ENCODE measurements around the gene PTPRE. TPM values are rescaled to one million over a fixed set of nuclear protein-coding genes. Genes with fewer than 3 reads are reported as not detected.

Gene PTPRE
- total RNA-seq, 1 experiment from 2014 or later: 6.8 TPM

DNA sequence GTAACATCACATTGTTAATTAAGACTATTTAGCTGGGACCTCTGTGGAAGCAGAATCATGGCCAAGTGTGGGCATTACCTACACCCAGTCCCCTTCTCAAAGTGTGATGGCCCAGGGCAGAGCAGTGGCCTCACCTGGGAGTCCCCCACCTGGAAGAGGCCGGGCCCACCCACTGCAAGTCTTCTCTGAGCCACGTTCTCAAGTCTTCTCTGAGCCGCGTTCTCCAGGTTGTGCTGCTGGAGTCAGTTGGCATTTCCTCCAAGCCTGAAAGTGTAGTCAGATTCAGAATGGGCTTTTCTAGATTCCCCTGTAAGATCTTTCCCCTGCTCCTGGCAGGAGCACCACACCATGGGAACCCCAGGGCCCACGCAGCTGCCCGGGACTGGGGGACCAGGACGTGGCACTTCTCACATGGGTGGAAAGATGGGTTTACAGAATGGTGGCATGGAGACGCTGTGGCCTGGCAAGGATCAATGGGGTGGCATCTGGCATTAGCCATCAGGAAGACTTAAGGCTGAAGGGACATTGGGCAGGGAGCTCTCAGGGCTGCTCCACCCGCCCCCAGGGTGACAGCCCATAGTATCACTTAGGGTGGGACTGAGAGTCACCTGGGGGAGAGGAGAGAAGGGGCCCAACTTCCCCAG, 151.3 kb downstream of the PTPRE start:
- no peak for DNase-seq (ENCODE audit: low read depth)

GRCh38 chr10:128058750-128059134, 151.8 kb downstream of the PTPRE start:
- DNase-seq (ENCODE audit: low read depth): no peak

DNA sequence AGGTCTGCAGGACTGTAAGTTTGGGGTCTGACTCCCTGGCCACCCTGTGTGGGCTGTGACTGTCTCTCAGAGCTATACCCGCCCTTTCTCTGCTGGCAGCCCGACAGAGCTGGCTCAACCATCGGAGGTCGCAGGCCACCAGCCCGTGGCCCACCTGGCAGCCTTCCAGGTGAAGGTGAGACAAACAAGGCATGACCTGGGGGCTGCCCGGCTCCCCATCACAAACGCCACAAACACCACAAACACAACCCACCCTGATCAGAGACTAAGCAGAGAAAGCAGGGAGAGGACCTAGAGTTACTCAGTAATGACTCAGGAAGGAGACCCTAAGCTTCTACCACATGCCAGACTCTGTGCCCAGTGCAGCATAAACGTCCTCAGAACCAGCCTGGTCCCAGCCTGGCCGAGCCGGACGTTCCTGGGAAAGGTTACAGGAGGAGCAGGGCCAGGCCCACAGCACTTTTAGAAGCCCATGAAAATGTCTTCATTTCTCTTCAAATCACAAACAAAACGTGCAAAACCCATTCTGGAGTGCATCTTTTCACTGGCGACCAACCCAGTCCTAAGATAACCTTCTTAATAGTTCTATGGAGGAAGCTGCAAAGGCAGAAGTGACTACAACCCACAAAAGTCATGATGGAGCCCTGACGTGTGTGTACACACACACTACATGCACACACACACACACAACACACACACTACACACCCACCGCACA, 152.5 kb downstream of the PTPRE start:
- DNase-seq (ENCODE audit: low read depth): no peak

DNA sequence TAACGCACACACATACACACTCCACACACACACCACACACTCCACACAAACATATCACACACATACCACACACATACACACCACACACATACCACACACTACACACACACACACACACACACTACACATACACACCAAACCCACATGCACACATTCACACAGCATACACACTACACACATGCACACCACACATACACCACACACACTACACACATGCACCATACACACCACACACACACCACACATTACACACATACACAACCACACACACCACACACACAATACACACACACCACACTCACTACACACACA, 153.0 kb downstream of the PTPRE start:
- no peak for DNase-seq (ENCODE audit: low read depth)

- no peak for DNase-seq (ENCODE audit: low read depth)
Observed at GRCh38 chr10:128060341-128061250, 153.7 kb downstream of the PTPRE start.

DNA sequence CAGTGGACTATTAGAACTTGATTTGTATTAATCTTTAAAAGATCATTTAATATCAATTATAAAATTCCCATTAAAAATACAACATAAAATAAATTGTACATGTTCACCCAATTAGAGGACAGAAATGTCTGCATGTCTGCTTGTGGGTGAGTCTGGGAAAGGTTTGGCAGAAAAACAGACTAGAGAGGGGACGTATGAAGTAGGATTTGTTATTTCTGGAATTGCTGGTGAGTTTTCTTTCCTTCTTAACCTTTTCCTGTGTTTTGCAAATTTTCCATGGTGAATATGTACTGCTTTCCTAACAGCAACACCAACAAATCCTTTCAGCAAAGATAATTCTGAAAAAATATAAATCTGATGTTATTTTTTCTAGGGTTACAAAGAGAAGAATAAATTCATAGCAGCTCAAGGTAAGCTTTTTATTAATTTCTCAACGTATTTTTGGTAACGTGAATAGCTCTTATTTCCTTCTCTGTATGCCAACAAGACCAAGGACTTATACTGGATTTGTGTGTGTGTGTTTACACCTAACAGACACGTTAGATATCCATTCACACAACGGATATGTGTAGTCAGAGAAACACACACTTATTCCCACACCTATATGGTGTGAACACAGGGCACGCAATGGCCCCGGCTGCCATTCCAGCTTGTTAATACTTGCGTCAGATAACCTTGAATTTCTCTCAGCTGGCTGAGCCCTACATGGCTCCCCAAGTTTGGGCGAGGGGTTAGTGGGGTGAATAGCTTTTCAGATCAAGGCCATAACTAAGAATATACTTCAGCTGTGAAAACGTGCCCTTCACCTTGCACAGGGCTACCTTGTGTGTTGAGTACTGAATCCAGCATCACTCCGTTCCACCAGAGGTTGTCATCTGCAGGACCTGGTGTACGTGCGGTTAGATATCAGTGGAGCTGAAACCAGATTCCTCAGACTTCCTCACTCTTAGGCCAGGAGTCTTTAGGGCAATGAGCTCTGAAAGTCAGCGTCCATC, 154.7 kb downstream of the PTPRE start:
- no peak for DNase-seq (ENCODE audit: low read depth)

DNA sequence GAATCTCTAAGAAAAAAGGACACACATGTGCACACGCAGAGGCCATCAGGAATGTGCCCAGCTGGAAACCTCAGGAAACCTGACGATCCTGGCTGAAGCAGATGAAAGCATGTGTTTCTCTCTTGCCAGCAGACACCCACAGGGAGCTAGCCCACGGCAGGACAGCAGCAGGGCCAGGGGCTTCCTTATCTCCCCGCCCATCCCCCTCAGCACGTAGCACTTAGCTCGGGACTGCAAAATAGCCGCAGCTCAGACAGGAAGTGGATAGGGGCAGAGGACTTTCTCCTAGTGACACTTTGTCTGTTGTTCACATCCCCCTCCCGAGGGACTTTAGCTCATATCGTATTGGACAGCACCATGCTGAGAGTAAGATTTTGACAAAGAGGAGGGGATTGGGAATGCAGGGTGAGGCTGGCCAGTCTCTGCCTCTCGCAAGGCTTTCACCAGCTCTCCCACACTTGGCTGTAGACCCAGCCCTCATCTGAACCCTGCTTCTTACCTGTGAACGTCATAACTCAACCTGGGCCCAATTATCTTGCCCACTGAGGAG, 155.5 kb downstream of the PTPRE start:
- no peak for DNase-seq (ENCODE audit: low read depth)

GRCh38 chr10:128062881-128063563, 156.1 kb downstream of the PTPRE start:
- peak; percentile 54 for DNase-seq (ENCODE audit: low read depth)

- no peak for DNase-seq (ENCODE audit: low read depth)
Observed at GRCh38 chr10:128063736-128064107, 156.8 kb downstream of the PTPRE start.

GRCh38 chr10:128064108-128064969, 157.4 kb downstream of the PTPRE start:
- DNase-seq (ENCODE audit: low read depth): peak; percentile 98

DNA sequence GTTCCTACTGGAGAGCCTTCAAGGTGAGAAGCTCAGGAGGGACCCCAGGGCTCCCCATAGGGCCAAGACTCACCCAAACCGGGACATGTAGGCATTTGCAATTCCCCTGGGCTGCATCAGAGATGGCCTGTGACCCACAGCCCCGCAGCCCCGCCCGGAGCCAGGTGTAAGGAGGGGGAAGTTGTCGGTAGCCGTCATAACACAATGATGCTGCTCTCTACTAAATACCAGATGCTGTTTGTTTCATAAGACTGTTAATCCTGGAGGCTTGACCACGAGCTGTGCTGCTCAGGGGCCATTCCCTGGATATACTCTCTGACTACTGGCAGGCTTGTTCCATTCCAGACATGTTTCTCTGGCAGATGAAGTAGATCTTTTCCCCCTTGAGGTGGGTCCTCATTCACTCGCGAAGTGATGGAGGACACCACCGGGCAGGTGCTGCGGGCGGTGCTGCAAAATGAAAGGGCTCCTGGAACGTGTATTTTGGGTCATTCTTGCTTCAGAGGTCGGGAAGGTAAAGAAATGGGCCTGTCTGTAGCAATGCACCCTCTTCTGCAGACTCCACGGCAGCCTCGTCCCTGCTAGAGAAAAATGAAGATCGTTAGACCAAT, 158.2 kb downstream of the PTPRE start:
- peak; percentile 83 for DNase-seq (ENCODE audit: low read depth)

GRCh38 chr10:128065881-128066534, 159.1 kb downstream of the PTPRE start:
- DNase-seq (ENCODE audit: low read depth): no peak

GRCh38 chr10:128066870-128067382, 160.0 kb downstream of the PTPRE start:
- no peak for DNase-seq (ENCODE audit: low read depth)

DNA sequence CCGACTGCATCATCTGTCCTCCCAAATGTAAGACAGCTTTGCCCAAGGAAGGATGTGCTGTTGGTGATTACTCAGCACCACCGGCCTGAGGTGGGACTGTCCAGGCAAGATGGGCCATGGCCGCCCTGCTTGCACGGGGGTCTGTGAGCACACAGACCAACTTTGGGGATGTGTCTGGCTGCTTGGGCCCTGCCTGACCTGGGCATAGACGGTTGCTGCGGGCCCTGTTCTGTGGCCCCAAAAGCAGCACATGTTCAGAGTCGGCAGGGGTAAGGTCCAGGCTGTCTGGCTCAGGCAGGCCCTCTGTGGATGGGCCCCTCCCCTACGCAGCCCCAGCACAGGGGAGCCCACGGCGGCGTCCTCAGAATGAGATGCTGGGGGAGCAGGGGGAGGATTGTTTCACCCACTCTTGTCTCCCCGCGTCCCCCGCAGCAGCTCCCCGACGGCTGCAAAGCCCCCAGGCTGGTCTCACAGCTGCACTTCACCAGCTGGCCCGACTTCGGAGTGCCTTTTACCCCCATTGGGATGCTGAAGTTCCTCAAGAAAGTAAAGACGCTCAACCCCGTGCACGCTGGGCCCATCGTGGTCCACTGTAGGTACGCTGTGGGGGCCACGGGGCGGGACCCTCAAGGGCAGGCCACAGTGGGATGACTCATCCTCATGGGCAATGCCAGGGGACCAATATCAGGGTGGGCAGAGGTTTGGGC, 160.9 kb downstream of the PTPRE start:
- DNase-seq (ENCODE audit: low read depth): no peak

DNA sequence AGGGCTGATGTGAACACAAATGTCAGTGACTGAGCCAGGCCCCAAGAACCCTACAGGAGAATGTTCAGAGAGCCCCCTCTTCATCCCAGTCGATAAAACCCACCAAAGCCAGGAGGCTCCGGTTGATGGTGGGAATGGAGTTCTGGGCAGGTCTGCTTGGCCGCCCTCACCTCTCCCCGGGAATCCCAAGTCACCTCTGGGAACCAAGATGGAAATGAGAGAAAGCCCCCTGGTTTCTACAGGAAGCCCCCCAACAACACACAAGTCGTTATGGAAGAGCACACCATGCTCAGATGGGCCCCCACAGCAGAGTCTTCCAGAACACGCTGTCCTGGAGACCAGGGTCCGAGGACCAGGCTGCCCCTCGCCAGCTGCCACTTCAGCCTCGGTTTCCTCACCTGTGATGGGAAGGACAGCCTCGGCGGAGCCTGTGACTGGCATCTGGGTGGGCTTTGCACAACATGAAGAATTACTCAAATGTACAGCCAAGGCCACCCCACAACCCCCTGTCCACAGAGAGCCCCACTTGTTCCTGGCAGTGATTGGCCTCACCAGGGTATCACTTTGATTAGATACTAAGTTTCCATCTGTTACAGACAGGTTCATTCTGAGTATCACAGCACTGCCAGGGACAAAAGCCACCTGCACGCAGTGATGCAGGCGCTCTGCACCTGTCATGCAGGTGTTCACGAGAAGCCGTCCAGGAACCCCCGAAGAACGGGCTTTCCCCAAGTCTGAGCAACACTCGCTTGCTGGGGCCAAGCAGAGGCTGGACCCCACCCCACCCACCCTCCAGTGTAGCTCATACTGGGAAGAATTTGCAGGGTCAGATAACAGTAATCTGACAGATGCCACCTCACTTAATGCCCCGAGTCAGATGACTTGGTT, 161.7 kb downstream of the PTPRE start:
- no peak for DNase-seq (ENCODE audit: low read depth)

DNA sequence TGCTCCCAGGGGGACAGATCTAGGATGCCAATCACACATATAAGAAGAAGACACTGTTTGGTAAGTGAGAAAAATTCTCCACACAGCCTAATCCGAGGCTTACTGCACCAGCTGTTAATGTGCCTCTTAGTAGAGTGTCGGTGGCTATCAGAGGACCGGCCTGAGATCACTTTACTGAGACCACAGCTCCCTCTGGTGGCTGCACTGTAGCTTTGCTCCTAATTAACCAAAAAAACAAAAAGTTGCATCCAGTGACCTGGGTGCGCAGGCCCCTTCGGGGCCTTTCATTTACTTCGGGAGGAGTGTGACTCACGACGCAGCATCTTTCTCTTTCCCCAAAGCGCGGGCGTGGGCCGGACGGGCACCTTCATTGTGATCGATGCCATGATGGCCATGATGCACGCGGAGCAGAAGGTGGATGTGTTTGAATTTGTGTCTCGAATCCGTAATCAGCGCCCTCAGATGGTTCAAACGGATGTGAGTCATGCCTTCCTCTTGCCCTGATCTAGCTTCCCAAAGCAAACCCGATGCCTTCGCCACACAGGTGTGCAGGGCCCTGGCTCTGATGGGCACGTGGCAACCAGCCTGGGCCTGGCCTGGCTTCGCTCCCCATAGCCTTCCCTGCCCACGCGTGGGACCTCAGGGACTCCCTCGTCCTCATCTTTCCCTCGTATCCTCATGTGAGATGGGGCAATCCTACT, 162.6 kb downstream of the PTPRE start:
- DNase-seq (ENCODE audit: low read depth): peak; percentile 81
